Activated CD4-positive, alpha-beta memory T cell treated with anti-CD3 and anti-CD28 coated beads for 36 hours (primary cell): ENCODE results near the gene ARFGEF3. TPM values are rescaled to one million over a fixed set of nuclear protein-coding genes. Genes with fewer than 3 reads are reported as not detected.

Source experiments
- CTCF ChIA-PET: fragments of 350-600 bp; sonication (Branson Sonifier 250); formaldehyde crosslinking; loops from one replicate; lab custom pipeline; 2021; ENCODE audit warnings: antibody characterized with exemption, inconsistent platforms; lab: Charles Lee
- POLR2A ChIA-PET: fragments of 350-600 bp; sonication (Branson Sonifier 250); formaldehyde crosslinking; loops from one replicate; lab custom pipeline; 2021; ENCODE audit warnings: antibody characterized with exemption; lab: Charles Lee
- DNase-seq: peaks from one replicate; pipeline ENCODE4 v3.0.0-alpha.2; 2020
- H3K27ac Mint-ChIP-seq: one replicate; pipeline ENCODE4 v1.8.0; 2021; ENCODE audit warnings: mixed read lengths
- H3K27me3 Mint-ChIP-seq: one replicate; pipeline ENCODE4 v1.8.0; 2021; ENCODE audit warnings: mixed read lengths
- H3K36me3 Mint-ChIP-seq: one replicate; pipeline ENCODE4 v1.8.0; 2021; ENCODE audit warnings: mixed read lengths
- H3K4me1 Mint-ChIP-seq: one replicate; pipeline ENCODE4 v1.8.0; 2021; ENCODE audit warnings: low read depth, mixed read lengths
- H3K4me3 Mint-ChIP-seq: one replicate; pipeline ENCODE4 v1.8.0; 2021; ENCODE audit warnings: mild to moderate bottlenecking, mixed read lengths
- H3K9me3 Mint-ChIP-seq: one replicate; pipeline ENCODE4 v1.8.0; 2021; ENCODE audit warnings: mixed read lengths
- intact Hi-C: fragments of 100-400 bp; cut with micrococcal nuclease; formaldehyde crosslinking; loops from one replicate; pipeline ENCODE4 v1.15.1; 2023
- total RNA-seq, 2 experiments: library from RNA; stranded (reverse); gene quantifications; one replicate each; pipeline ENCODE4 v1.2.3, GENCODE V29; 2021

ARFGEF3 gene
- total RNA-seq, 2 experiments from 2014 or later: 0.71 to 0.85 TPM

DNA sequence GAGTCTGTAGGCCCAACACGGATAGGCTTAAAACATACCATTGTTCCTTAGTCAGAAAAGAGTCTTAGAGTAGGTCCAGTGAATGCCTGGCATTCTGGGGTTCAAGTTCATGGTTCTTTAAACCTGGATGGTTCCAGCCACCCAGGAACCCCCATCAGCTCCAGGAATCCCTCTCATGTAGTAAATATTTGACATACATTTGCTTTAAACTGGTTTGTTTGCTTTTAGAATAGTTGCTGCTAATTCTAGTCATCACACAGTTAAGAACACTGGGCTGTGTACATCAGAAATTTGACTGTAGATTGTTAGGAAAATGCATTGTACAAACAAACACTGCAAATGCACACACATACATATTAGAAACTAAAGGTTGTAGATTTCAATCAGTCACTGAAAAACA, 87.1 kb downstream of the ARFGEF3 start:
- H3K4me3 Mint-ChIP-seq: no peak overlapping the region
- intact Hi-C loops: no loop called here
- no peaks in the 10 kb centered on the region for H3K36me3 Mint-ChIP-seq
- CTCF ChIA-PET: interaction anchor here (1.1 kb wide), 1 partner anchor 11 kb away, joined by 3 read pairs; no protein-coding TSS in a partner anchor
- no peak for DNase-seq
- no peaks in the 10 kb centered on the region for H3K4me1 Mint-ChIP-seq
- H3K9me3 Mint-ChIP-seq: no peaks in the 10 kb centered on the region
- no peak overlapping the region for H3K27ac Mint-ChIP-seq
- POLR2A ChIA-PET: no interaction called here
- peaks cover 6% of the 10 kb centered on the region for H3K27me3 Mint-ChIP-seq

DNA sequence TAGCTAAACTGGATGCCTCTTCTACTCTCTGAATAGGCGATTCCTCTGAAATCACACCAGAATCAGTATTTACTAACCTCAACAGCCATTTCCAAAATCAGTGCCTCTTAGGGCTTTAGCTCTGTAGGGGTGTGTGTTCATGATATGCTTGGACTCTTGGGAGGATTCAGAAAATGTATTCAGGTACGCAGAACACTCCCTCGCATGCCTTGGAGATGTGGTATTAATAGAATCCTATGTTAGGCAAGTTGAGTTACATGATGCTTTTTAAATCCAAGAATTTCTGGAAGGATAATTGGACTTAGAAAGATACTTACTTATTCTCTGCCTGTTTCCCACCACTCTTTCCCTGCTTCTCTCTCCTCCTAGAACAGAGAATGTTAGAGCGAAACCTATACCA, 88.3 kb downstream of the ARFGEF3 start:
- DNase-seq: no peak
- Mint-ChIP-seq H3K27me3 (peaks cover 4% of the 10 kb centered on the region), H3K9me3 (no peaks in the 10 kb centered on the region), H3K27ac (no peak overlapping the region), H3K36me3 (no peaks in the 10 kb centered on the region), H3K4me3 (no peak overlapping the region), H3K4me1 (no peaks in the 10 kb centered on the region)
- ChIA-PET POLR2A (no interaction called here), CTCF (no interaction called here)
- intact Hi-C loops: no loop called here

DNA sequence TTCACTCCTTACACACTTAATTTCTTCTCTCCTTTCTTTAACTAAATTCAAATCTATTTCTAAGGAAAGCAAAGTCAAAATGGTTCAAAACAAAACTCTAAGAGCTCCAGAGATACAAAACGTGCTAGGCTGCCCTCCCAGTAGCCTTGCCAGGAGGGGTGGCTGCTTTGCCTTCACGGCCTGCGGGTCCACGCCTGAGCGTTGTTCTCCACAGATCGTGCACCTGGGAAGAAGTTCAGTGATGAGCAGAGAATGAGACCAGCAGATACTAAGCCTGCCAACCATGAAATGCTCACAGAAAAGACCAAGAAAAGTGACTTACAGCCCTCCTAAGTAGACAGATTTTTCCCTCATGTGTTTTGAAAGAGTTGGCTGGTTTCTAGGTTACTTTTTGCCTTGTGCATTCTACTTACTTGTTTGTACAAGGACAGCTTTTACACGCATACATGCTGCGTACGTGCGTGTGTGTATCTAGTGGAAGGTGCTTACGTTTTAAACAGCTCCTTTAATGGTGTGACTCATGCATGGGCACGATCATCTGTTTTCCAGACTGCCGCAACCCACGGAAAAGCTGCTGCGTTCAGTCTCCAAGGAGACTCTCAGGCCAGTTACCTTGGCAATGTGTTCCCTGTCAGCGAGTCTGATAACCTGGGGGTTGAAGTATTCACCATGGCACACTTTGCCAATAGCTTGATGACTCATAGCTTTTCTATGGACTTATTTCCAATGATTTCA, 88.9 kb downstream of the ARFGEF3 start:
- H3K27me3 Mint-ChIP-seq: peaks cover 4% of the 10 kb centered on the region
- no peak for DNase-seq
- H3K9me3 Mint-ChIP-seq: no peaks in the 10 kb centered on the region
- intact Hi-C loops: no loop called here
- POLR2A ChIA-PET: no interaction called here
- CTCF ChIA-PET: no interaction called here
- no peak overlapping the region for H3K4me3 Mint-ChIP-seq
- no peaks in the 10 kb centered on the region for H3K4me1 Mint-ChIP-seq
- H3K27ac Mint-ChIP-seq: no peak overlapping the region
- H3K36me3 Mint-ChIP-seq: no peaks in the 10 kb centered on the region

DNA sequence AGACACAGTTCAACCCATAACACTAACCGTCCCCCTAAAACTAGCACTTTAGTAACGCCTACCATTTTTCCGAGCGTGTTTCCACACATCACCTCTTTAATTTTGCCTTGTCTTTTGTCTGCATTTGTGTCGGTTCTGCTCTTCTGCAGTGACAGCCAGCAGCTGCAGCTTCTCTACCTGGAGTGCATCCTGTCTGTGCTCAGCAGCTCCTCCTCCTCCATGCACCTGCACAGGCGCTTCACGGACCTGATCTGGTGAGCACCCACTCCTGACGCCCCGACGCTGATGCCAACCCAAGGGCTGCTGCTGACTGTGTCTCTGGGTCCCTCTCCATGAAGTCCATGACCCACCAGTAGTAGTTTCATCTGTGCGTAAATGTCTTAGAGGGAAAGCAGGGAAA, 92.0 kb downstream of the ARFGEF3 start:
- intact Hi-C loops: no loop called here
- ChIA-PET CTCF (no interaction called here), POLR2A (no interaction called here)
- Mint-ChIP-seq H3K9me3 (no peaks in the 10 kb centered on the region), H3K36me3 (no peaks in the 10 kb centered on the region), H3K27me3 (peaks cover 10% of the 10 kb centered on the region), H3K27ac (no peak overlapping the region), H3K4me1 (no peaks in the 10 kb centered on the region), H3K4me3 (no peak overlapping the region)
- DNase-seq: no peak

DNA sequence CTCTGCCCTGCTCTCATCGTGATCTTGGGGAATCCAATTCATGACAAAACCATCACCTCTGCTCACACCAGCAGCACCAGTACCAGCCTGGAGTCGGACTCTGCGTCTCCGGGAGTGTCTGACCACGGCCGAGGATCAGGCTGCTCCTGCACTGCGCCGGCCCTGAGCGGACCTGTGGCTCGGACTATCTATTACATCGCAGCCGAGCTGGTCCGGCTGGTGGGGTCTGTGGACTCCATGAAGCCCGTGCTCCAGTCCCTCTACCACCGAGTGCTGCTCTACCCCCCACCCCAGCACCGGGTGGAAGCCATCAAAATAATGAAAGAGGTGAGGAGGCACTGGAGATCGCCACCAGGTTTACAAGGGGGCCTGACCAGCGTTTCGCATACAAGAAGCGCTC, 93.7 kb downstream of the ARFGEF3 start:
- no peaks in the 10 kb centered on the region for H3K9me3 Mint-ChIP-seq
- CTCF ChIA-PET: no interaction called here
- H3K4me3 Mint-ChIP-seq: no peak overlapping the region

DNA sequence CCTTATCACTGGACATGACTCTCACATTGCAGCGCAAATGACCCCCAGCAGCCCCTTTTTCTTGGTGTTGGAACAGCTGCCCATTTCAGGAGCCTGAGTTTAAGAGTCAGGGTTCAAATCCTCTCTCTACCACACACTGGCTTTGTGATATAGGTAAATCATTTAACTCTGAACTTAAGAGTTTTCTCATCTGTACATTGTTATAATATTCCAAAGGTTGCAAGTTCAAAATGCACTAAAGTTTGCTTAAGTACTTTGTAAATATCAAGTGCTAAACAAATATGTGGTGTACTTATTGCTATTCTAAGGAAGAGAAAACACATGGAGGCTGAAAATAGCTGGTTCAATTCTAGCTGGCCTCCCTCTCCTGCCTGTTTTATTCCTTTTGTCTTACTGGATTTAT, 95.9 kb downstream of the ARFGEF3 start:
- DNase-seq: no peak
- H3K36me3 Mint-ChIP-seq: no peaks in the 10 kb centered on the region
- peaks cover 17% of the 10 kb centered on the region for H3K27me3 Mint-ChIP-seq
- H3K27ac Mint-ChIP-seq: no peak overlapping the region
- no peak overlapping the region for H3K4me3 Mint-ChIP-seq
- no peaks in the 10 kb centered on the region for H3K4me1 Mint-ChIP-seq
- intact Hi-C loops: no loop called here
- no peaks in the 10 kb centered on the region for H3K9me3 Mint-ChIP-seq
- CTCF ChIA-PET: no interaction called here
- POLR2A ChIA-PET: no interaction called here

More for the DNA sequence above, 93.7 kb downstream of the ARFGEF3 start:
- no peak for DNase-seq
- intact Hi-C loops: no loop called here
- Mint-ChIP-seq H3K27me3 (peaks cover 13% of the 10 kb centered on the region), H3K36me3 (no peaks in the 10 kb centered on the region), H3K27ac (no peak overlapping the region), H3K4me1 (no peaks in the 10 kb centered on the region)
- POLR2A ChIA-PET: no interaction called here

DNA sequence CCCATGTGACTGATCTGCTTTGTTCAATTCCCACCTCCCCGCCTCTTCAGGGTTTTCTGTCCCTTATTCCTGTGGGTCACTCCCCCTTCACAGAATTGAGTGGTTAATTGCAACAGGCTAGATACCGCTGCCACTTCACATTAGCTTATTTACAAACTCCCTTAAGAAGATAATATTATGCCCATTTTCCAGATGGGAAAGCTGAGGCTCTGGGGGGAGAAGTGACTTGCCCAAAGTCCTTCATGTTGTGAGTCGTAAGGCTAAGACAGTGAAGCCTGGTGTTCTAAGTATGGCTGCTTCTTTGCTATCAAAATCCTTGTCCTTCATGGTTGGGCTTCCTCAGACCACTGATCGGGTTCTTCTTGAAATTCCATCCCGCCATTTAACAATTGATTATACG, 96.5 kb downstream of the ARFGEF3 start:
- POLR2A ChIA-PET: no interaction called here
- CTCF ChIA-PET: no interaction called here
- intact Hi-C loops: no loop called here
- peaks cover 17% of the 10 kb centered on the region for H3K27me3 Mint-ChIP-seq
- no peaks in the 10 kb centered on the region for H3K9me3 Mint-ChIP-seq
- H3K36me3 Mint-ChIP-seq: no peaks in the 10 kb centered on the region
- DNase-seq: no peak
- no peak overlapping the region for H3K4me3 Mint-ChIP-seq
- no peaks in the 10 kb centered on the region for H3K4me1 Mint-ChIP-seq
- no peak overlapping the region for H3K27ac Mint-ChIP-seq

DNA sequence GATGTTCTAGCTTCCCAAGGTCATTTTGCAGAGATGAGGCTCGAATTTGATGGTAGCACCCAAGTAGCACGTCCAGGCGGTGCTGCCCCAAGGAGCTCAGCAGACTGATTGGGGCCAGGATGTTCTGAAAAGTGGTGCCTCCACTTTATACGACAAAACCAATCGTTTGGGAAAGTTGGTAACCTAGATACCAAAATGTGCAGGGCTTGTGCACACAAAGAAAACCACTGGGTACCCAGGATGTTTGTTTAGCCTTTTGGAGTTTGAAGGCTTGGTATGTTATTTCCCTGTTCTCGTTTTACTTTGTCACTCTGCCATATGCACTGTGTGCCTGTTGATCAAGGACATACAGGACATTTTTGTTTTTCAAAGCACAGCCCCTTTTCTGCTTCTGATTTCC, 97.3 kb downstream of the ARFGEF3 start:
- H3K27ac Mint-ChIP-seq: no peak overlapping the region
- ChIA-PET POLR2A (no interaction called here), CTCF (no interaction called here)
- no peaks in the 10 kb centered on the region for H3K9me3 Mint-ChIP-seq
- intact Hi-C loops: no loop called here
- H3K36me3 Mint-ChIP-seq: no peaks in the 10 kb centered on the region
- no peak overlapping the region for H3K4me3 Mint-ChIP-seq
- no peak for DNase-seq
- H3K27me3 Mint-ChIP-seq: peaks cover 13% of the 10 kb centered on the region
- H3K4me1 Mint-ChIP-seq: no peaks in the 10 kb centered on the region

DNA sequence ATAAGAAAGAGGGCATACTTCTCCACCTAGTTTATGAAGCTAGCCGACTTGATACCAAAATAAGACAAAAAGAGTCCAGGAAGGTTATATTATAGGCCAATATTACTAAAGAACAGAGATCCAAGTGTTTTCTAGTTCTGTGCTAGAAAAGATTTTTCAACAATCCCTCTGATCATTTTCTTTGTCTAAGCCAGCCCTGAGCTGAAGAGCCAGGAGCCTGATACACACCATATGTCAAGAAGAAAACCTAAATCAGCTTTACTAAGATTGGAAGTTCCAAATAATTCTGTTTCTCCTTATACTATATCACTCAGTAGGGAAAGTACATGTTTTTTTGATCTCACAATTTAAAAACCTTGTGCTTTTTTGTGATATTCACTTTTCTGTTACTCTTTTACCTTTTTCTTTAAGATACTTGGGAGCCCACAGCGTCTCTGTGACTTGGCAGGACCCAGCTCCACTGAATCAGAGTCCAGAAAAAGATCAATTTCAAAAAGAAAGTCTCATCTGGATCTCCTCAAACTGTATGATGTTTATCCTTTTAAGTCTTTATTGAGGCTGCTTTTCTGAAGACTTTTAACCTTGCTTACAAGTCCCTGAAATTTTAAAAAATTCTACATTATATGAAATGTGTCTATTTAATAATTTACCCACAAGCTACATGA, 99.5 kb downstream of the ARFGEF3 start:
- no peaks in the 10 kb centered on the region for H3K4me1 Mint-ChIP-seq
- H3K36me3 Mint-ChIP-seq: no peaks in the 10 kb centered on the region
- no peak overlapping the region for H3K4me3 Mint-ChIP-seq
- ChIA-PET POLR2A (no interaction called here), CTCF (no interaction called here)
- H3K27me3 Mint-ChIP-seq: peaks cover 11% of the 10 kb centered on the region
- H3K27ac Mint-ChIP-seq: no peak overlapping the region
- intact Hi-C loops: no loop called here
- no peaks in the 10 kb centered on the region for H3K9me3 Mint-ChIP-seq
- DNase-seq: no peak

DNA sequence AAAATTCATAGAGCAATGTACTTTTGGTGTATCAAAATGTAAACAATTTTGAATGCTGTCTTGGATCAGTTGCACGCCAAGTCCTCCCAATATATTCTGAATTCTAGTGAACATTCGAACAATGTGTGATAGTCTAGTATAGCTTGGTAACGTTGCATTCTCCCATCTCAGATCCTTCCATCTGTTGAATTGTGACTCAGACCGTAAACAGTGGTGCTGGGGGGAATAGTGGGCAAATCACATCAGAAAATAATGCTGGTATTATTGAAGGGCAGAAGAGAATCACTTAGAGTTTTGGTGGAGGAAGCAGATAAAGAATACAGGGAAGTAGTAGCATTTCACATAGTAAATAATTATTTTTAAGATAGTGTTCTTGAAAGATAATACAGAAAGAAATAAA, 102.2 kb downstream of the ARFGEF3 start:
- Mint-ChIP-seq H3K4me3 (no peak overlapping the region), H3K36me3 (no peaks in the 10 kb centered on the region), H3K27ac (no peak overlapping the region), H3K27me3 (peaks cover 9% of the 10 kb centered on the region), H3K4me1 (no peaks in the 10 kb centered on the region), H3K9me3 (no peaks in the 10 kb centered on the region)
- no peak for DNase-seq
- intact Hi-C loops: no loop called here
- ChIA-PET POLR2A (no interaction called here), CTCF (no interaction called here)

DNA sequence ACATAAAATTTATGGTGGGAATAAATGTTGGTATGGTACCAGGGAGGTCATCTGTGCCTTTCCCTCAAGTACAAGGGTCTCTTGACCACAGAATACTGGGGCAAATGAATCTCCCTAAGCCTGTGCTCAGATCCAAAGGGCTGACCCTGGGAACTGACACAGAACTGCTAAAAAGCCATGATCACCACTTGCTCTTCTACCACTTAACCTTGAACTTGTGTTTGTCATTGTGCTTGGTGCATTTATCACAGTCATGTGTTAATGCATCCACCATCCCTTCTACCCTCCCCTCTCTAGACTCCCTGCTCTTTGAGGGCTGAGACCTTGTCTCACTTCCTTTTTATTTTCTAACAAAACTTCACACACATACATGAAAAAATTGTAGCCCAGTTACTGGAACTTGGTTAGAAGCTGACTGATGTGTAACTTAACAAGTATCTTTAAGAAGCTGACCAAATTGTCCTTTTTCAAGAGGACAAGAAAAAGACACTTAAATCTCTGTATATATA, 102.7 kb downstream of the ARFGEF3 start:
- Mint-ChIP-seq H3K4me3 (no peak overlapping the region), H3K4me1 (no peaks in the 10 kb centered on the region), H3K27me3 (peaks cover 7% of the 10 kb centered on the region), H3K27ac (no peak overlapping the region), H3K36me3 (no peaks in the 10 kb centered on the region), H3K9me3 (no peaks in the 10 kb centered on the region)
- ChIA-PET POLR2A (no interaction called here), CTCF (no interaction called here)
- DNase-seq: no peak
- intact Hi-C loops: no loop called here

DNA sequence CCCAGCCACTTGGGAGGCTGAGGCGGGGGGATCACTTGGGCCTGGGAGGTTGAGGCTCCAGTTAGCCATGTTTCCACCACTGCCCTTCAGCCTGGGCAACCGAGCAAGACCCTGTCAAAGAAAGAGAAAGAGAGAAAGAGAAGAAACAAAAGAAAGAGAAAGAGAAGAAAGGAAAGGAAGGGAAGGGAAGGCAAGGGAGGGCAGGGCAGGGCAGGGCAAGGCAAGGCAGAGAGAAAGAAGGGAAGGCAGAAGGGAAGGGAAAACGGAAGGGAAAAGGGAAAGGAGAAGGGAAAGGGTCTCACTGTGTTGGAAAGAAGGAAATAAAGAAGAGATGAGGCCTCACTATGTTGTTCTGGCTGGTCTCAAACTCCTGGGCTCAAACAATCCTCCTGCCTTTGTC, 104.4 kb downstream of the ARFGEF3 start:
- no peak for DNase-seq
- ChIA-PET POLR2A (no interaction called here), CTCF (no interaction called here)
- H3K4me1 Mint-ChIP-seq: no peaks in the 10 kb centered on the region
- no peak overlapping the region for H3K27ac Mint-ChIP-seq
- no peaks in the 10 kb centered on the region for H3K9me3 Mint-ChIP-seq
- intact Hi-C loops: no loop called here
- H3K4me3 Mint-ChIP-seq: no peak overlapping the region
- peaks cover 9% of the 10 kb centered on the region for H3K27me3 Mint-ChIP-seq
- no peaks in the 10 kb centered on the region for H3K36me3 Mint-ChIP-seq
